NCI-H1694 (cell line): Measurements from ENCODE around the gene CPT2.

ENCODE experiments used
- DNase-seq: peaks from one replicate; lab custom pipeline; 2025; lab: John Stamatoyannopoulos, UW

Gene CPT2

DNA sequence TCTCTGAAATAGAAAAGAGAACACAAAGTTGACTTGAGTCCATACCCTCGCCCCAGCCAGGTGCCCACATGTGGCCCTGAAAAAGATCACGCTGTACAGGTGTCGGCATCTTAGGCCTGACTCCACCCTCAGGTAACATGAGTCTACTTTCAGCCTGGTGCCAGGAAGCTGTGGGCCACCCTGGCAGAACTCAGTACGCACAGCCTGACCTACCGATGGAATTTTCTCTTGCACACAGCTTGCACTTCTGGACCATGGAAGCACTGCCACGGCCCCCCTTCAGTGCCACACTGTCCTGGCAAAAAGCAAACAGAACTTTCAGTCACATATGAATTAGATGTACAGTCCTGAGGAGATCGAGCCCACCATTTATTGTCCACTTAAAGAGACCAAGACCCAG is 21.6 kb downstream of the CPT2 start:
- no peak for DNase-seq

DNA sequence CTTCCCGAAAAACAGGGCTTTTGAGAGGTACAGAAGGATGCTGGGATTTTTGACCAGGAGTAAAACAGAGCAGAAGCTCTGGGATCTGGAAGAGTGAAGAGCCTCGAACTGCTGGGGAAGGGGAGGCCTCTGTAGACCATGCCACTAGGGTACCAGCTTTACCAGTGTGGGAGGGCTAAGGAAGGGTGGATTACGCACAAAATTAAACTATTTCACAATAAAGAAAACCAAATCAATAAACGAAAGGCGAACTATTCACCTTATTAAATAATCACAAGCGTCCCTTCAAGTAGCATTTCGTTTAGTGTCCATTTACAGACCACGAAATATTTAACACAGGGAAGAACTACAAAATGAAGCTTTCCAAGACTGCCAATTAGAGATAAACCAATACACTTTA is 23.1 kb downstream of the CPT2 start:
- no peak for DNase-seq

DNA sequence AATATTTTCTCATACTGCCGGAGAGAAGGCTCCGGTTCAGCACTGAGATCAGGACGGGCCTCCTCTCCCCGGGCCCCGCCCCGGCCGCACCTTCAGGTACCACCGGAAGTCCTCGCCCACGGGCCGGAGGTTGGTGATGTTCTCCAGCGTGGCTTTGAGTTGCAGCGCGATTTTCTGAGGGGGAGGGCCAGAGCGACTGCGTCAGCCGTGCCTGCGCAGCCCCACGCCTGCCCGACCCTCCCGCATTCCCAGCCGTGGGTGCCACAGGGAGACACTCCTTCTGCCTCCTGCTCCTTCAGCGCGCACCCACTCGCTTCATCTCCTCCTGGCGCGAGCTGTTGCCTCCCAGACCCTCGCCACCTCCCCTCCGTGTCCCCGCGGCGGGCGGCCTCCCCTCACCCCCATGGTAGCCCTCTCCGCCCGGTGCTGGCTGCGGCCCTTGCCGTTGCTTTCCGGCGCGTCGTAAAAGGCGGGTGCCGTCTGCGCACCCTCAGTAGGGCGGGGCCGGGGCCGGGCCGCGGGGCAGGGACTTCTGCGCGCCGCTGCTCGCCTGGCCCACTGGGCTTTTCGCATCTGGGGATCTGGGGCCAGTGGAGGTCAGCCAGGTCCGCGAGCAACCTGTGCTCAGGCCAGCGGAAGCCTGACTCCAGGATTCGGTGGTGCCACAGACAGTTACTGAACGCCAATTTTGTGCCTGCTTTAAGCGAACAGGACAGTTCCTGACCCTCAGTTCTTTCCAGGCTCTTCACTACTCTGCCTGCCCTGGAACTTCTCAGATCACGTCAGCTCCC is 23.7 kb downstream of the CPT2 start, which contains the start of gene CZIB:
CZIB (minus strand) TSS at position 464 of the 791 bp plus-strand sequence; CDS start at position 405, 59 bp downstream.
- peak; percentile 88 for DNase-seq

DNA sequence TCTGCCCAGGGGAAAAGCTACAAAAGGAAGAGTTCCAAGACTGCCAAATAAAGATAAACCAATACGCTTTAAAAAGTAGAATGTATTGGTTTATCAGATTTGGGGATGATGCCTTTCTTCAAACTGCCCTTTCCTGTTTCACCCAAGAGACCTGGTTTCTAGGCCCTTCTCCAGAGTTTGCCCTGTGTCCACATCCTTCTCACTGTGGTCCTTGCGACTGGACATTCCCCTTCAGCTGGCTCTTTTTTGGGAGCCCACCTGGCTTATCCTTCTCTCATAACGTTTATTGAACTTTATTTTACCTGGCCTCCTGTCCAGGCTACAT is 24.3 kb downstream of the CPT2 start:
- no peak for DNase-seq

DNA sequence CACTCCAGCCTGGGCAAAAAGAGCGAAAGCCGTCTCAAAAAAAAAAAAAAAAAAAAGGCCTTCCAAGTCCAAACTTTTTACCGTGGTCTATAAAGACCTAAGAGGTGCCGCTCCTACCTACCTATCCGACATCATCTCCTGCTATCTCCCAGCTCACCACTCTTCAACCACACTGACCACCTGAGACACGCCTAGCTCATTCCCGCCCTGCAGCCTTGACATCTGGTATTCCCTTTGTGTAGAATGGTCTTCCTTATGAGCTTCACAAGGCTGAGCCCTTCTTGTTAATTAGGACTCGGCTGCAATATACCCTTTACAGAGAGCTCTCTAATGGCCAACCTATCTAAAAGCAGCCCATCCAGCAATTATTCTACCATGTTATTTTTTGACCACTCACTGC is 41.0 kb downstream of the CPT2 start:
- DNase-seq = no peak

DNA sequence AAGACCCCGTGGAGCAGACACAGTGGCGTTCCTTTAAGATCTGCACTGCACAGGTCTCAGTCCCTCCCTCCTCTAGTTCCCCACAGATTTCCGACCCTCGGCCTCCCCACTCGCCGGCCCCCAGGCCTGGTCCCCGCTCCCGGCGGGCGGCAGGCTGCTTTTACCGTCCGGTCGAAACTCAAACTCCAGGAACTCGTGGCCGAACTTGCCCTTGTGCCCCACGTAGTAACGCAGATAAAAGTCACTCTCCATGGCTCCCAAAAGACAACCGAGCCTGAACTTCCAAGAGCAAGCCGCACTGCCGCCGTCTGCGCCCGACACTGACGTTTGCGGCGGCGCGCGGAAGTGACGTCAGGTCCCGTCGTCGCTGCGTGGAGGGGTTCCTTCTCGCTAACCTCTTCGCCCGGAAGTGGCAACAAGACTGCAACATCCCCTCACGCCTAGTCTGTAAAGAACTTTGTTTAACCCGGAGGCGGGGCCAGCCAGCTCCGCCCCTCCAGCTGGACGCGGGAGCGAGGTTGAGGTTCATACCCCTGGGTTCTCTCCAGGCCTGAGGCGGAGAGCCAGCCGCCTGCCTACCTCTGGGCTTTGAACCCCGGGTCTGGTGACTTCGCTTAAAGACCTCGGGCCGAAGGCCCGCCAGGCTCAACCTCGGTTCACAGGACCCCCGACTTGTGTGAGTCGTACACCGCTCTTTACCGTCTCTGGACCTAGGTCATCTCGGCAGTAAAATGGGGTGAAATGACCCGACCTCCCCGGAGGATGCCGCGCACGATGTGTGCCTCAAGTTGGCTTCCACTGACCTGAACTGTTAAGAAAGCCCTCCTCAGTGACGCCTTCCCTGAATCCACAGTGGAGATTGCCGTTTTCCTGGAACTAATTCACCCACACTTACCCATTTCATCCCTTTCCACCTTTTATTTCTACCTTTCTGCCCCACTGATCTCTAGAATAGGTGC is 41.9 kb downstream of the CPT2 start, which contains the start of gene MAGOH:
MAGOH (minus strand) TSS at position 322 of the 959 bp plus-strand sequence; CDS start at position 252, 70 bp downstream.
- DNase-seq = peak; percentile 96

DNA sequence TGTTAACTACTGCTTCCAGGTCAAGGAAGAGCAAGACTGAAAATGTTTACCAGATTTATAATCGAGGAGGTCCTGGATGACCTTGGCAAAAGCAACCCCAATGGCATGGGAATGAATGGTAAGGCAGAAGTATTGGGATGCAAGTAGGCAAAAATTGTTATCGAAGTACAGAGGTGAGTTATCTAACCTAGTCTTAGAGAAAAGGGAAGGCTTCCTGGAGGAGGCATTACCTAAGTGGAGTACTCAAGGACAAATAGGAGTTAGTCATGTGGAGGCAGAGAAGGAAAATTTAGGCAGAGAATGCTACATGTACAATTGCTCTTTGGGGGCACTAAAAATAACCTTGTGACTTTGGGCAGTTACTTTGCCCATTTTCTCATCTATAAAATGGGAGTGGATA is 45.2 kb downstream of the CPT2 start:
- no peak for DNase-seq

DNA sequence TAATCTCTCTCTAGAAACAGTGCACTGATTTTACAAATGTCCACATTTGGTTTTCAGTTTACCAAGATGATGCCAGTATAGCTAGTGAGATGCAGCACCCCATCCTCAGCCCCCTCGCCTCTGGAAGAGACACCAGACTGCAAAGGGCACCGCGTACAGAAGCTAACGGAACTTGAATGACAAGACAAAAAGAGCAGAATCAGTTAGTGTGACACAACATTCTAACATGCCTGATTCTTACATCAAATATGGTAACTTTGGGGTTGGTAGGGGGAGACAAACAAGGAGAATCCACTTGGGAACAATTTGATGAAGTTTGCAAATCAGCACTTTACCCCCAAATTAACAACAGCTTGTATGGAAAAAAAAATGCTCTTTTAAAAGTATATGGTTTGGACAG is 45.8 kb downstream of the CPT2 start:
- DNase-seq = no peak

DNA sequence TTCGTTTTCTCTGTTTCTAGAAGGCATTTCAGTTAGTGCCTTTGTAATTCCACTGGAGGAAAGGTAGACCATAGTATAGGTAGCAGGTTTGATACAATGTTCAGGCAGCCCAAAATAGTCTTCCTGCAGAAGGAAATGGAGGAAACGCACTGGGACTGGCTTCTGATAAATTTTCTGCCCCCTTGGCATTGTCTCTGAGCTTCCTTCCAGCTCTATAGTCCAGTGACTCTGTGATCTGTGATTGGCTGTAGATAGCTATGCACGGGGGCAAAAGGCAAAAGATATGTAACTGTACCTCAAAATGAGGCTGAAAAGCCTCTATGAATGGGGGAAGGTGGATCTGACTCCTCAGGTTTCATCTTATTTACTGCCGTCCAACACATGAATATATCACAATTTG is 47.5 kb downstream of the CPT2 start:
- no peak for DNase-seq

DNA sequence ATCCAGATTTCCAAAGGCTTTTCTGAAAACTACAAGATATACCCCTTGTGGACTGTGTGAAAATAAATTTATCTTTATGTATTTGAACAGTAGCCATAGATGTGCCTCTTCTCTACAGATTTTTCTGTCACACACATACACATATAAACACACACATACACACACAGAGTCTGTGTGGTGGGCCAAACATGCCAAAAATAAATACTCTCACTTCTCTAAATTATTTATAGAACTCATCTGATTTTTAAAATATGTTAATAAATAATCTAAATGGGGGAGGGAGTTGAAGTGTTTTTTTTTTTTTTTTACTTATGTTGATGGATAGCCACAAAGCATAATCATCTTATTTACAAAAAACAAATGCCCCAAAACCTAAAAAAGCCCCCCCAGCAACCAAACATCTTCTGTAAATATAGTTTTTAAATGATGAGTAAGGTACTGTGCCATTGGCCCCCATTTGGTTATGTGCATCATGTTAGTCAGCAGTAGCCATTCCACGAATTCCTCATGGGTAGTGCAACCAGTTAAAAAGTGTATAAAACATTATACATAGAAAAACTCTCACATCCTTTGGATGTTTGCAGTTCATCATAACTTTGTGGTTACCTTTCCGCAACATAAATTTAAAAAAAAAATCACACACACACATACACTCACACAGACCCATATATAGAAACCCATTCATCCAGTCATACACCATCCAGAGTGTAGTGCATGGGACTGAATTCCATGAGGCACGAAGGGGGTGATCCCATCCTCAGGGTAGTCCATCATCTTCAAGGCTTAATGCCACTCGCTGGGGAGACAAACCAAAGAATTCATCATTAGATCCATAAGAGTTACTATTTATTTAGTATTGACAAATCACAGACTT is 49.9 kb downstream of the CPT2 start:
- DNase-seq = no peak

DNA sequence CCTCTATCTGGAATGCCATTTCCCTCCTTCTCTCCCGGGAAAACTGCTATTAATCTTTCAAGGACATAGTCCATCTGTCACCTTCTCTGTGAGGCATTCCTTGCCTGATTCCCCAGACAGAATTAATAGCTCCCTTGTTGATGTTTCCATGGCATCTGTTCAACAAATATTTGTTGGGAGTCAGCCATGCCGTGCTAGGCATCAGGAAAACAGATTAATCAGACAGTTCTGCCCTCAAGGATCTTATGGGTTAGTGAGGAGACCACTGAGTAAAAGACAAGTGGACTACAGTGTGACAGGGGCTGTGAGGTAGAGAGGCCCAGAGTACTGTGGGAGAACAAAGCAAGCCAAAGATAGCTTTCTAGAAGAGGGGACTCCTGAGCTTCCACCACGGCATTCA is 53.1 kb downstream of the CPT2 start:
- DNase-seq = peak; percentile 89

DNA sequence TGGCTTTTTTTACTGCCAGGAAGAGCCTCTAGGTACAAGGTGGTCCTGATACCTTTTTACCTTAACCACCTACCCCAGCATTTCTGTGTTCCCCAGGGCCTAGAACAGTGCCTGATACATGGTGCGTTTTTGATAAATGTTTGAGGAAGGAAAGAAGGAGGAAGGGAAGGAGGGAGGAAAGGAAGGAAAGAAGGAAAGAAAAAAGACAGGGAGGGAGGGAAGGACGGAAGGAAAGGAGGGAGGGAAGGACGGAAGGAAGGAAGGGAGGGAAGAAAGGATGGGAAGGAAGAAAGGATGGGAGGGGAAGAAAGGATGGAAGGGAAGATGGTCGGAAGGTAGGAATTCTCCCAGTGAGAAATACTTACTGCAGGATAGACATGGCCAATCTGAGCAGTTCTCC is 53.7 kb downstream of the CPT2 start:
- DNase-seq = no peak

DNA sequence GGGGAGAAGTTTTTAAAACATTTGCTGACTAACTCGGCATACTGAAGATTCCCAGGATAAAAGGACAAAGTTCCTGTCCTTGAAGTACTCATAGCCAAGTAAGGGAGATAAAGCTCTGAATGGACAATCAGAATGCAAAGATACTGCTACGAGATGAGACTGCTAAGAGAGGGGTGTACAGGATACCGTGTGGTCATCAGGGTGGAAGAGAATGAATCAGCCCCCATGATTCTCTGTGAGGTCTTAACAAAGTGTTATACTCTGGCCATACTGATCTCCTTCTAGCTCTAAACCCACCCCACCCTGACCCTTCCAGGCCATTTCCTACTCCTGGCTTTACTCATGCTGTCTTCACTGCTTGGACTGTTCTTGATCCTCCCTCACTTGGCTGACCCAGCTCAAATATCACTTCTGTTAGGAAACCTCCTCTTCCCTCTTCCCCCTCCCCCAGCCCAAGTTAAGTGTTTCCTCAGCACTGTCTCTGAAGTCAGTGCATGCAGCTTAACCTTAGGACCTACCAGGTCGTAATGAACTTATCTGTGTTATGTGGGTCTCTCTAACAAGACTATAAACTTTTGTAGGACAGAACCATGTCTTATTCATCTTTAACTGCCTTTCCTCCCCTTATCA is 57.5 kb downstream of the CPT2 start:
- no peak for DNase-seq

DNA sequence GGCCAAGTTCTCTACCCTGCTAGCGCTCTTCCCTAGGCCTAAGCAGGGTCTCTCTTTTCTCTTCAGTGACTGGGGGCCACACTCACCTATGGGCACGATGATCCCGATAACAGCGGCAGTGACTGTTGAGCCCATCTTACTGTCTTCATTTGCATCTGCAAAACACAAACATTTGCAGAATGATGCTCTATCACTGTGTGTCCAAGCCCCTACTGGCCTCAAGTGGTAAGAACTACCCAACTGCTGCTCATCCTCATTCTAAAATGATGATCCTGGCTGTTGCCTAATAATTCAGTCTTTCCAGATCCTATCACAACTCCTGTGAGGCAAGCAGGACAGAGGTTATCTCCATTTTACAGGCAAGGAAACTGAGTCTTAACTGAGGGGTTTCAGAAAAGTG is 58.4 kb downstream of the CPT2 start:
- no peak for DNase-seq

DNA sequence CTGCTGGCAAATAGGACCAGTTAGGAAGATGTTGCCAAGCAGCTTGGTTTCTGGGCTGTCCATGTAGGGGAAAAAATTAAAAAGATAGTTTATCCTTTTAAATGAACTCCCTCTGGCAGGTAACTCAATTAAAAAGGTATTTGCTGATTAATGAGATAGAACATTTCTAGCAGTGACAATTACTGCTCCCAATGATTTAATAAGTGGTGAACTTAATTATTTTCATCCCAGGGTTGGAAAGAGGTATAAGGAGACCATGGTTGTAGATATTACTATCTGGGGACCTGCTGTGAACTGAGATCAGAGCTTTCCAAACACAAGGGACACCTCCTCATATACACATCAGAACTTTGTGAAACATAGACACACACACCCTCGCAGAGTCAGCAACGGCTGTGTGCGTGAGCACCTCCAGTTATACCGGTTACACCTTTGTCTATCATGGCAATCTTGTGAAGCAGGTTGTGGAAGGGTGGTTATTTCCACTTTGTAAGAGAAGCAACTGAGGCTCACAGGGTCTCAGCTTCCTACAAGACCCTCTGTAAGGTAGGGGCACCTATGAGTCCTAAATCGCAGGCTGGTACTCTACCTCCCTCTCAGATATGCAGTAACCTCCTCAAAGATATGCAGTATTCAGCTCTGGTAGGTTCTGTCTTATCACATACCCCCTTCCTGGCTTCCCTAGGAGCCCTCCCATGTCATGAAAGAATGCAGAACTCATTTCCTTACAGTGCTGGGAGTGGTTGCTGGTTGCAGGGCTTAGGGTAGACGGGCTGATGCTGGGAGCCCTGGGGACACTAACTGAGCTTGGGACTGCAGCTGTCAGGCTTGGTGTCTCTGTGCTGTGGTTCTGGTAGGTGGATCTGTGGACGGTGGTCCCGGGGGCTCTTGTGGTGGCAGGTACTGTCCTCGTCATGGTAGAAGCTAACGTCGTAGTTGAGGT is 60.2 kb downstream of the CPT2 start:
- DNase-seq = no peak

DNA sequence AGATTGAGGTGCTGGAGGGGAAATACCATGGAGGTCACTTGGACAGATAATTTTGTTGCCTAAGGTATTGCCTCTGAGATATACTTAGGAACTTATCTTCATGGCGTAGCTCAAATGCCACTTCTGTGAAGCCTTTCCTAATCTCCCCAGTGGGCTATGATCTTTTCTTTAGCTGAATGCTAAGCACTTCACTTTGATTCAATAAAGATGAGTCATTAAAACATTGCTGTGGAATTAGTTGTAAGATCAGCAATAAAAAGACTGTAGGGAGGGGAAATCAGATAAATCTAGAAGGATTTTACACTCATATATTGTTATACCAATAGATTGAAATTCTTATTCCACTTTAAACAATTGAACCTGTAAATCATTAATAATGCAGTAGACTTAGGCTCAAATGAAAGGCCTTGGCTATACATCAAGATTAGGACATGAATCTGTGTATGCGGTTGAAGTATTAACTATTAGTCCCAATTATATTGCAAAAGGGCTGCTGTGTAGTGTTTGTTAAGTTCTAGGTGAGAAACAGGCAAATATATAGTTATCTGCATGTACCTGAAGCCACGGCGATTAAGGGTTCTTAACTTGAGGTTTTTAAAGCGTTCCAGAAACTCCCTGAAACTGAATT is 60.9 kb downstream of the CPT2 start:
- DNase-seq = no peak

DNA sequence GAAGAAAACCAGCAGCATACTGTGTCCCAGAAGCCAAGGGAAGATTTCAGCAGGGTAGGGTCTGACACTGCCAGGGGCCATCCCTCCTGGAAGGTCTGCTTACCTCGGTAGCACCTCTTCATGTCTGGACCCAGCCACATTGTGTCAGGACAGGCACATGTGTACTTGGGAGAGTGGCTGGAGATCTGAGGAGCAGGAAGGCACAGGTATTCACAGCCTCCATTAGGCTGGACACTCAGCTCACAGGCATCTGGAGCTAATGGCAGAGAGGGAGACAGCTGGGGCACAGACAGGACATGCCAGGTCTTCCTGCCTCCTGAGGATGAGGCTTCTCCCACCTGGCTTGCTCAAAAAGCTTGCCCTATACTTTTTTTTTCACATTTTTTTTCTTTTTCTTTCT is 61.6 kb downstream of the CPT2 start:
- no peak for DNase-seq

DNA sequence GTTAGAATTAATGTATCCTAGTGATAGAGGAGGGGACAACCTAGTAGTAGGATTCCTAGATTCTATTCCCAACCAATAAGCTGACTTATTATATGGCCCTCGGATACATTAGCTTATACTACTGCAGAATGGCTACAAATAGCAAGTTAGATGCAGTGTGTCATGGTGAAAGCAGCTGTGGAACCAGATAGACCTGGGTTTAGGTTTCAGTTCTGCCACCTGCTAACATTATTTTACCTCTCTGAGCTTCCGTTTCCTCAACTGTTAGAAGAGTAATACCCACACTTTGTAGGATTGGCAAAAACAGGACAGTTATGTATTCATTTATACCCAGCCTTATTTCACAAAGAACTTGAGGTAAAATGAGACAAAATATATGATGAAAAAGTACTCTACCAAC is 63.3 kb downstream of the CPT2 start:
- DNase-seq = no peak

DNA sequence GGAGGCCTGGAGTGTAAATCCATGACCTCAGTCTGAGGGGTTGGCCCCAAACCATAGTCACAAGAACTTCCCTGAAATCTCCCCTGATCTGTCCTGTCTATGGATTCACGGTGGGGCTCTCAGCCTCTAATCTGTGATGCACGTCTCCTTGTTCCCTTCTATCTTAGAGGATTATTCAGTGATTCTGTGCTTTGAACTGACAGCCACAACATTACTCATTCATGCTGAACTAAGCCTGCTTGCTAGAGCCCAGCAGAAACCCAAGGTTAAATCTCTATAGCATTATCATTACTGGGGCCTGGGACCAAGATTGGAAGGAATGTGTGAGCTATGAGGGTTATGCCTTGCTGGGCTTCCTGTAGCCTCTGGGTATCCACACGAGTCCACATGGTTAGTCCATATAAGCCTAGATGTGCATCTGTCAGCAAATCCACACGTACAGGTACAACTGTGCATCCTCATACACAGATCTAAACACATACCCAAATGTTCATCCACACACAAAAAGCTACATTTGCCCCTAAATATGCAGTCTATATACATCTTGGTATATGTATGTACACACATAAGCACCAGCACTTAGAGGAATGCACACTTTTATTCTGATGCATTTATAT is 64.1 kb downstream of the CPT2 start:
- DNase-seq = no peak

DNA sequence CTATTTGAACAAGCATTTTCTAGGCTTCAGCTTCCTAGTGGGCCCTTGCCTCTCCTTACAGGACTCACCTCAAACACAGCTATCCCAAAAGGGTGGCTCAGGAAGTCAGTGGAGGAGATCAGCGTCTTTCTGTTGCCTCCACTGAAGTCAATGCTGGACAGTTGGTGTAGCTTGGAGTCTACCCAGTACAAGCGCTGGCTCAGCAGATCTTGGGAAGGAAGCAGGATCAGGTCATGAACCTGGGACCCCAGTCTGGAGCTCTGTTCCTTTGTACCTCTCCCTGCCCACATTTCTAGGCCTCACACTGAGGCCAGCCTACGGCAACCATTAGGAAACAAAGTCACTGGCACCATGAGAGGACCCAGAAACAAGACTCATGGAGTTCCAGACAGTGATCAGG is 65.4 kb downstream of the CPT2 start:
- no peak for DNase-seq
